SU-DHL-6 (cell line): Measurements from ENCODE around the gene ZDHHC11.

Source experiments
- H2AFZ ChIP-seq: fragments of 200-600 bp; sonication (generic); 2 replicates; pipeline ENCODE4 v1.6.1; 2014; ENCODE audit warnings: low read depth, mild to moderate bottlenecking, moderate library complexity, mixed read lengths, antibody characterized with exemption, low read length; ENCODE audit not compliant: severe bottlenecking
- H3F3A ChIP-seq: fragments of 200-600 bp; shearing (Covaris generic); 2 replicates; pipeline ENCODE4 v1.6.0; 2016; ENCODE audit warnings: antibody characterized with exemption, mild to moderate bottlenecking; ENCODE audit not compliant: insufficient read depth
- H3K27ac ChIP-seq: fragments of 200-600 bp; sonication (generic); 2 replicates; pipeline ENCODE4 v1.5.1; 2016; ENCODE audit warnings: low read depth, mild to moderate bottlenecking, low read length, moderate library complexity, mixed read lengths
- H3K27me3 ChIP-seq: fragments of 200-600 bp; sonication (generic), shearing (Covaris generic); 2 replicates; pipeline ENCODE4 v1.6.0; 2014; ENCODE audit warnings: mild to moderate bottlenecking, low read length
- H3K36me3 ChIP-seq: fragments of 200-600 bp; sonication (generic); 2 replicates; pipeline ENCODE4 v1.6.1; 2014; ENCODE audit warnings: mild to moderate bottlenecking, low read length, mixed read lengths
- H3K4me2 ChIP-seq: fragments of 300-600, 200-600 bp; shearing (Covaris generic), sonication (generic); 2 replicates; pipeline ENCODE4 v1.6.0; 2014; ENCODE audit warnings: low read length, low read depth, mild to moderate bottlenecking; ENCODE audit not compliant: poor library complexity, severe bottlenecking
- H3K4me3 ChIP-seq: fragments of 200-600 bp; sonication (generic); 2 replicates; pipeline ENCODE4 v1.5.1; 2014; ENCODE audit warnings: antibody characterized with exemption, low read length, mild to moderate bottlenecking, mixed read lengths; ENCODE audit not compliant: insufficient read depth, poor library complexity, severe bottlenecking
- H3K79me2 ChIP-seq: fragments of 200-600 bp; sonication (generic); 2 replicates; pipeline ENCODE4 v1.6.1; 2014; ENCODE audit warnings: mild to moderate bottlenecking, low read length, moderate library complexity; ENCODE audit not compliant: insufficient read depth
- H3K9ac ChIP-seq: fragments of 200-600 bp; sonication (generic); 2 replicates; pipeline ENCODE4 v1.7.0; 2014; ENCODE audit warnings: mild to moderate bottlenecking, low read length
- H3K9me2 ChIP-seq: fragments of 200-600 bp; sonication (generic); replicated peaks from 2 replicates; pipeline ENCODE4 v1.6.1; 2014; ENCODE audit warnings: low read length; ENCODE audit not compliant: insufficient read depth
- H3K9me3 ChIP-seq: fragments of 200-600 bp; sonication (generic); 2 replicates; pipeline ENCODE4 v1.6.1; 2014; ENCODE audit warnings: low read length, mixed read lengths; ENCODE audit not compliant: insufficient read depth
- H4K20me1 ChIP-seq: fragments of 200-600 bp; sonication (generic); 2 replicates; pipeline ENCODE4 v1.6.1; 2014; ENCODE audit warnings: low read depth, mild to moderate bottlenecking, antibody characterized with exemption, low read length, moderate library complexity, mixed read lengths
- CTCF ChIP-seq: fragments of 200-600 bp; sonication (generic); IDR thresholded peaks from one replicate; pipeline ENCODE4 v1.5.1; 2017; ENCODE audit warnings: antibody characterized with exemption, mild to moderate bottlenecking, low read length, moderate library complexity; ENCODE audit not compliant: insufficient read depth, poor library complexity, severe bottlenecking
- EZH2phosphoT487 ChIP-seq: fragments of 200-600 bp; sonication (generic), shearing (Covaris generic); conservative IDR thresholded peaks from 2 replicates; pipeline ENCODE4 v1.6.1; 2018; ENCODE audit warnings: mild to moderate bottlenecking, antibody characterized with exemption, low read length, moderate library complexity, mixed read lengths

ZDHHC11 gene

GRCh38 chr5:863244-863805 lies 12.5 kb upstream of the ZDHHC11 start:
- Histone ChIP-seq H3K9ac (no peak overlapping the region), H2AFZ (no peak overlapping the region), H3K27ac (no peak overlapping the region), H3K9me2 (no peaks in the 10 kb centered on the region), H3K4me3 (no peak overlapping the region), H4K20me1 (no peaks in the 10 kb centered on the region), H3K79me2 (no peaks in the 10 kb centered on the region), H3F3A (0 out of 2 replicates have a peak, but pooled peaks cover 2% of the 10 kb centered on the region), H3K27me3 (no peaks in the 10 kb centered on the region), H3K4me2 (no peak overlapping the region), H3K36me3 (no peaks in the 10 kb centered on the region), H3K9me3 (no peaks in the 10 kb centered on the region)
- TF ChIP-seq CTCF (no peak), EZH2phosphoT487 (no peak)

- Histone ChIP-seq H3K27me3 (no peaks in the 10 kb centered on the region), H3K9me2 (no peaks in the 10 kb centered on the region), H4K20me1 (no peaks in the 10 kb centered on the region), H3K27ac (no peak overlapping the region), H3K9me3 (no peaks in the 10 kb centered on the region), H3K36me3 (no peaks in the 10 kb centered on the region), H3K79me2 (no peaks in the 10 kb centered on the region), H3K9ac (no peak overlapping the region), H3F3A (0 out of 2 replicates have a peak, but pooled peaks cover 2% of the 10 kb centered on the region), H3K4me2 (no peak overlapping the region), H3K4me3 (no peak overlapping the region), H2AFZ (no peak overlapping the region)
- TF ChIP-seq EZH2phosphoT487 = no peak
- no peak for TF ChIP-seq CTCF
Observed at GRCh38 chr5:862367-863243, 11.8 kb upstream of the ZDHHC11 start.

GRCh38 chr5:861442-862366 lies 10.9 kb upstream of the ZDHHC11 start:
- Histone ChIP-seq H3K4me2 (no peak overlapping the region), H4K20me1 (no peaks in the 10 kb centered on the region), H3K27me3 (no peaks in the 10 kb centered on the region), H3K9me2 (no peaks in the 10 kb centered on the region), H3K9me3 (no peaks in the 10 kb centered on the region), H3K9ac (no peak overlapping the region), H3F3A (0 out of 2 replicates have a peak, but pooled peaks cover 2% of the 10 kb centered on the region), H3K27ac (no peak overlapping the region), H3K36me3 (no peaks in the 10 kb centered on the region), H3K4me3 (no peak overlapping the region), H2AFZ (no peak overlapping the region), H3K79me2 (no peaks in the 10 kb centered on the region)
- TF ChIP-seq CTCF (no peak), EZH2phosphoT487 (no peak)
